ENCODE data around the gene ZNF337. TPM values are rescaled to one million over a fixed set of nuclear protein-coding genes. Genes with fewer than 3 reads are reported as not detected.
"Not testable (repeated sequence)": the region's sequence is repeated elsewhere in the genome, so short reads cannot be mapped to it uniquely, and the experiment has no call there.

ZNF337 gene
- total RNA-seq, 1 donor from 2014 or later, result 27.1 TPM

DNA sequence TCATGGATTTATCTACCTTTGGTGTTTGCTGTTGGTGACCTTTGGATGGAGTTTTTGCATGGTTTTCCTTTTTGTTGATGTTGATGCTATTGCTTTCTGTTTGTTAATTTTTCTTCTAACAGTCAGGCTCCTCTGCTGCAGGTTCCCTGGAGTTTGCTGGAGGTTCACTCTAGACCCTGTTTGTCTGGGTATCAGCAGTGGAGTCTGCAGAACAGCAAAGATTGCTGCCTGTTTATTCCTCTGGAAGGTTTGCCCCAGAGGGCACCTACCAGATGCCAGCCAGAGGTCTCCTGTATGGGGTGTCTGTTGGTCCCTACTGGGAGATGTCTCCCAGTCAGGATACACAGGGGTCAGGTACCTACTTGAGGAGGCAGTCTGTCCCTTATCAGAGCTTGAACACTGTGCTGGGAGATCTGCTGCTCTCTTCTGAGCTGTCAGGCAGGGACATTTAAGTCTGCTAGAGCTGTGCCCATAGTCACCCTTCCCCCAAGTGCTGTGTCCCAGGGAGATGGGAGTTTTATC, 9.2 kb upstream of the ZNF337 start:
- peaks cover 6% of the 10 kb centered on the region for H3K36me3 Mint-ChIP-seq

DNA sequence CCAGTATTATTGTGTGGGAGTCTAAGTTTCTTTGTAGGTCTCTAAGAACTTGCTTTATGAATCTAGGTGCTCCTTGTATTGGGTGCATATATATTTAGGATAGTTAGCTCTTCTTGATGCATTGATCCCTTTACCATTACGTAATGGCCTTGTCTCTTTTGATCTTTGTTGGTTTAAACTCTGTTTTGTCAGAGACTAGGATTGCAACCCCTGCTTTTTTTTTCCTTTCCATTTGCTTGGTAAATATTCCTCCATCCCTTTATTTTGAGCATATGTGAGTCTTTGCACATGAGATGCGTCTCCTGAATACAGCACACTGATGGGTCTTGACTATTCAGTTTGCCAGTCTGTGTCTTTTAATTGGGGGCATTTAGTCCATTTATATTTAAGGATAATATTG, 7.7 kb upstream of the ZNF337 start:
- H3K4me3 Mint-ChIP-seq; H3K27me3 Mint-ChIP-seq (ENCODE audit: low read depth); H3K27ac Mint-ChIP-seq; H3K36me3 Mint-ChIP-seq; DNase-seq (ENCODE audit: low spot score in 2 of 2, unreplicated experiment in 2 of 2); H3K4me1 Mint-ChIP-seq: not testable (repeated sequence)
- H3K9me3 Mint-ChIP-seq, result peaks cover 55% of the 10 kb centered on the region

More for the DNA sequence above, 9.2 kb upstream of the ZNF337 start:
- H3K27ac Mint-ChIP-seq, result no peak overlapping the region
- H3K4me1 Mint-ChIP-seq, result no peaks in the 10 kb centered on the region
- TF ChIP-seq, protein P1, sequence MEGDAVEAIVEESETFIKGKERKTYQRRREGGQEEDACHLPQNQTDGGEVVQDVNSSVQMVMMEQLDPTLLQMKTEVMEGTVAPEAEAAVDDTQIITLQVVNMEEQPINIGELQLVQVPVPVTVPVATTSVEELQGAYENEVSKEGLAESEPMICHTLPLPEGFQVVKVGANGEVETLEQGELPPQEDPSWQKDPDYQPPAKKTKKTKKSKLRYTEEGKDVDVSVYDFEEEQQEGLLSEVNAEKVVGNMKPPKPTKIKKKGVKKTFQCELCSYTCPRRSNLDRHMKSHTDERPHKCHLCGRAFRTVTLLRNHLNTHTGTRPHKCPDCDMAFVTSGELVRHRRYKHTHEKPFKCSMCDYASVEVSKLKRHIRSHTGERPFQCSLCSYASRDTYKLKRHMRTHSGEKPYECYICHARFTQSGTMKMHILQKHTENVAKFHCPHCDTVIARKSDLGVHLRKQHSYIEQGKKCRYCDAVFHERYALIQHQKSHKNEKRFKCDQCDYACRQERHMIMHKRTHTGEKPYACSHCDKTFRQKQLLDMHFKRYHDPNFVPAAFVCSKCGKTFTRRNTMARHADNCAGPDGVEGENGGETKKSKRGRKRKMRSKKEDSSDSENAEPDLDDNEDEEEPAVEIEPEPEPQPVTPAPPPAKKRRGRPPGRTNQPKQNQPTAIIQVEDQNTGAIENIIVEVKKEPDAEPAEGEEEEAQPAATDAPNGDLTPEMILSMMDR (IDR thresholded peaks at IDR 0.05; ENCODE audit: unreplicated experiment), result no peak
- no peak for DNase-seq (ENCODE audit: low spot score in 2 of 2, unreplicated experiment in 2 of 2)
- H3K27me3 Mint-ChIP-seq (ENCODE audit: low read depth), result peaks cover 8% of the 10 kb centered on the region
- peaks cover 56% of the 10 kb centered on the region for H3K9me3 Mint-ChIP-seq
- no peak overlapping the region for H3K4me3 Mint-ChIP-seq

DNA sequence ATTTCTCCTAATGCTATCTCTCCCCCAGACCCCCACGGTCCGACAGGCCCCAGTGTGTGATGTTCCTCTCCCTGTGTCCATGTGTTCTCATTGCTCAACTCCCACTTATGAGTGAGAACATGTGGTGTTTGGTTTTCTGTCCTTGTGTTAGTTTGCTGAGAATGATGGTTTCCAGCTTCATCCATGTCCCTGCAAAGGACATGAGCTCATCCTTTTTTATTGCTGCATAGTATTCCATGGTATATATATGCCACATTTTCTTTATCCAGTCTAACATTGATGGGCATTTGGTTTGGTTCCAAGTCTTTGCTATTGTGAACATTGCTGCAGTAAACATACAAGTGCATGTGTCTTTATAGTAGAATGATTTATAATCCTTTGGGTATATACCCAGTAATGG, 4.2 kb upstream of the ZNF337 start:
- H3K4me1 Mint-ChIP-seq, result not testable (repeated sequence)

DNA sequence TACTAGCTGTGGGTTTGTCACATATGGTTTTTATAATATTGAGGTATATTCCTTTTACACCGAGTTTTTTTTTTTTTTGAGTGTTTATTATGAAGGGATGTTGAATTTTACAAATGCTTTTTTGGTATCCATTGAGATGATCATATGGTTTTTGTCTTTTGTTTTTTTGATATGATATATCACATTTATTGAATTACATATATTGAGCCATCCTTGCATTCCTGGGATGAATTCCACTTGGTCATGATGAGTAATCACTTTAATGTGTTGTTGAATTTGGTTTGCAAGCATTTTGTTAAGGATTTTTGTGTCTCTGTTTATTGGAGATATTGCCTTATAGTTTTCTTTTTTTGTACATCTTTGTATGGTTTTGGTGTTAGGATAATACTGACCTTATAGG, 3.3 kb upstream of the ZNF337 start:
- DNase-seq (ENCODE audit: low spot score in 2 of 2, unreplicated experiment in 2 of 2), result no peak
- Mint-ChIP-seq H3K4me1 (peaks cover 8% of the 10 kb centered on the region), H3K36me3 (peaks cover 7% of the 10 kb centered on the region), H3K27ac (no peak overlapping the region), H3K9me3 (peaks cover 46% of the 10 kb centered on the region), H3K4me3 (no peak overlapping the region), H3K27me3 (ENCODE audit: low read depth) (peaks cover 8% of the 10 kb centered on the region)
- TF ChIP-seq, protein P1 (IDR thresholded peaks at IDR 0.05; ENCODE audit: unreplicated experiment), result no peak

More for the DNA sequence above, 4.2 kb upstream of the ZNF337 start:
- not testable (repeated sequence) for DNase-seq (ENCODE audit: low spot score in 2 of 2, unreplicated experiment in 2 of 2); H3K36me3 Mint-ChIP-seq; H3K27me3 Mint-ChIP-seq (ENCODE audit: low read depth); H3K4me3 Mint-ChIP-seq; H3K27ac Mint-ChIP-seq
- H3K9me3 Mint-ChIP-seq, result peaks cover 46% of the 10 kb centered on the region

DNA sequence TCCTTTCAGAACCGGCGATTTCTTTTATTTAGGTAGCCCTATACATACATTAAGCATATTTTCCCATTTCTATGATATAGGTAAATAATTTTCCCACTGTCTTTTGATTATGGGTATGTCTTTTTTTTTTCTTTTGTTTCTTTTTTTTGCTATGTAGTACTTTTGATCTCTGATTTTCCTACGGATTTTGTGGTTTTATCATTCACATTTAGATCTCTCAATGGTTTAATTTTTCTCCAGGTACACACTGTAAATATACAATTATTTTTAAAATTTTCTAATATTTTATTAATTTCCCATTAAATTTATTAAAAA, 436 bp upstream of the ZNF337 start:
- Mint-ChIP-seq H3K9me3 (peaks cover 29% of the 10 kb centered on the region), H3K36me3 (peaks cover 8% of the 10 kb centered on the region)

DNA sequence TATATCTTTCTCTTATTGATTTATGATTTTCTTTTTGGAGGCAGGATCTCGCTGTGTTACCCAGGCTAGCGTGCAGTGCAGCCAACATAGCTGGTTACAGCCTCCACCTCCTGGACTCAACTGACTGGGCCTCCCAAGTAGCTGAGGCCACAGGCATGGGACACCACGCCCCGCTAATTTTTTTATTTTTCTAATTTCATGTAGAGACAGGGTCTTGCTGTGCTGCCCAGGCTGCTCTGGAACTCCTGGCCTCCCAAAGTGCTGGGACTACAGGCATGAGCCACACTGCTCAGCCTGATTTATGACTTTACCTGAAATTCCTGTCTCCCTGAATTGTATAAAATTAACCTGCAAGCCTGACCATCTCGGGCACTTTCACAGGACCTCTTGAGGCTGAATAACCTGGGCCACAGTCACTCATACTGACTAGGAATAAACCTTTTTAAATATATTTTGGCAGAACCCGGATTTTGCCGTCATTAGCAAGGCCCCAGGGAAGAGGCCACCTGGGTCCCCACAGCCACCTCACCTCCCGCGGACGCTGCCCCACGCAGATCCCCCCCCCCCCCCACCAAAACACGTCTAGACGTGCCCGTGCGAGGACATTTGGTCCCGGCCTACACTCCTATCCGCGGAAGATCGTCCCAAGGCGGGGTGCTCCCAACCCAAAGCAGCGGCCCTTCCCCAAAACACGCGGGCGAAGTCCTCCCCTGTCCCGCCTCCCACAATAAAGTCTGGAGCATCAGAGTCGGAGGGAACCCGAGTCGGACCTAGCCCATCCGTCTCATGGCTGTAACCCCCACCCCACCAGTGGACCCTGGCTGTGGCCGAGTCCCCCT, 902 bp downstream of the ZNF337 start:
- Mint-ChIP-seq H3K4me1 (peaks cover 8% of the 10 kb centered on the region), H3K27me3 (ENCODE audit: low read depth) (no peaks in the 10 kb centered on the region), H3K4me3 (peak overlapping the region; percentile 96), H3K36me3 (peaks cover 15% of the 10 kb centered on the region), H3K27ac (peak overlapping the region; percentile 87), H3K9me3 (peaks cover 17% of the 10 kb centered on the region)
- DNase-seq (ENCODE audit: low spot score in 2 of 2, unreplicated experiment in 2 of 2), result peak in 1 of 2 experiments; percentile 54
- TF ChIP-seq, protein P1 (IDR thresholded peaks at IDR 0.05; ENCODE audit: unreplicated experiment), result no peak

More for the DNA sequence above, 436 bp upstream of the ZNF337 start:
- peak overlapping the region; percentile 96 for H3K4me3 Mint-ChIP-seq
- H3K27ac Mint-ChIP-seq, result peak overlapping the region; percentile 93
- H3K27me3 Mint-ChIP-seq (ENCODE audit: low read depth), result no peaks in the 10 kb centered on the region
- peaks cover 8% of the 10 kb centered on the region for H3K4me1 Mint-ChIP-seq
- no peak for DNase-seq (ENCODE audit: low spot score in 2 of 2, unreplicated experiment in 2 of 2)
- TF ChIP-seq, protein P1 (IDR thresholded peaks at IDR 0.05; ENCODE audit: unreplicated experiment), result no peak

Measured in mesothelial cell of epicardium (in vitro differentiated cells).